ENCODE results near the gene MAST1. TPM values are rescaled to one million over a fixed set of nuclear protein-coding genes. Genes with fewer than 3 reads are reported as not detected.

MAST1 gene
- total and polyA plus RNA-seq, 2 donors (not counting 1 experiment from before 2014, with no cell fraction given) = 0.39 to 1.1 TPM

DNA sequence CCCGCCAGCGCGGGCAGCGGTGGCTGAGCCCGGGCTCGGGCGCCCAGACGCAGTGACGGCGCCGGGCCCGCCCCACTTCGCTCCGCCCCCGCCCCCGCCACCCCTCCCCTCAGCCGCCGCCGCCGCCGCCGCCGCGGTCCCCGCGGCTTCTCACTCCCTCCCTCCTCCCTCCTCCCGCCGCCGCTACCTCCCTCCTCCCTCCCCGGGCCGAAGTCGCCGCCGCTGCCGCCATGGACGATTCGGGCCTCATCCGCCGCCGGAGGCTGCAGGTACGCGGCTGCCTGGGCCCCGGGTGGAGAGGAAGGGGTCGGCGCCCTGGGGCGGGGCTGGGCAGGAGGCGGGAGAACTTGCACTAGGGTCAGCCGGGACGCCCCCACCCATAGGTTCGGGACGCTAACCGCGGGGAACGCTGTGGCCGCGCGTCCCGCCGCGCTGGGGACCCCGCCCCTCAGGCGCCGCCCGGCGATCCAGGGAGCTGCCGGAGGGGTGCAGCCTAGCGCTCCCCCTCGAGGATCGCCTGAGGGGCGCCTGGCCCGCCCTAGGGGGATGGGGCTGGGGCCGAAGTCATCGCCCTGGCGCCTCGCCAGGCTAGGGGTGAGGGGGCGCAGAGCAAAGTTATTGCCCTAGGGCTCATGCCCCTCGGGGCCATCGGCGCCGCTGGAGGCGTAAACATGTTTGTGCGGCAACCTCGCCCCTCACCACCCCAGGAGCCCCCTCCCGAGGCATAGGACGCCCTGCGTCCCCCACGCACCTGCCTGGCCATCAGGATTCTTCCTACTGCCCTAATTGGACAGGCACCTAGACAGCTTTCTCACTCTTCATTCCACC is 4.4 kb upstream of the MAST1 start:
- no peak for TF ChIP-seq EZH2 (IDR thresholded peaks at IDR 0.05; ENCODE audit: borderline replicate concordance, insufficient read depth, low read depth, low read length, poor library complexity, severe bottlenecking)
- WGBS (ENCODE audit: insufficient coverage) = 4% methylated on average over 54 of the region's 87 CpGs
- H3K4me1 Mint-ChIP-seq = peaks cover 35% of the 10 kb centered on the region
- ATAC-seq (ENCODE audit: low read depth) (peak; percentile 23), DNase-seq (peak; percentile 54)
- Histone ChIP-seq H3K4me2 (replicated peaks; ENCODE audit: low read depth, low read length, poor library complexity, severe bottlenecking) (peak overlapping the region; percentile 95), H3K4me1 (ENCODE audit: control insufficient read depth in 2 of 2, insufficient read depth in 2 of 2, low read length in 2 of 2) (peaks cover 37 to 56% of the 10 kb centered on the region in 2 donors), H2AFZ (ENCODE audit: insufficient read depth, low read depth, low read length, poor library complexity, severe bottlenecking) (peak overlapping the region; percentile 58), H3K27me3 (replicated peaks in 1 of 4; ENCODE audit: control extremely low read depth in 1 of 4, control insufficient read depth in 3 of 4, insufficient read depth in 4 of 4, low read length in 3 of 4) (peaks cover 3 to 94% (median 69%) of the 10 kb centered on the region in 4 experiments), H3K36me3 (replicated peaks in 1 of 2; ENCODE audit: control extremely low read depth in 1 of 2, control insufficient read depth in 1 of 2, extremely low read depth in 1 of 2, insufficient read depth in 2 of 2, low read length in 1 of 2) (no peaks in the 10 kb centered on the region), H3K79me2 (ENCODE audit: control insufficient read depth, insufficient read depth, low read length) (no peaks in the 10 kb centered on the region), H4K20me1 (ENCODE audit: control insufficient read depth, insufficient read depth, low read length, poor library complexity, severe bottlenecking) (no peaks in the 10 kb centered on the region), H3K9ac (ENCODE audit: low read length) (peak overlapping the region; percentile 51), H3K27ac (ENCODE audit: low read length in 2 of 2) (no peak overlapping the region), H3K4me3 (ENCODE audit: control extremely low read depth in 1 of 5, extremely low read depth in 1 of 5, insufficient read depth in 1 of 5, low read depth in 2 of 5, low read length in 4 of 5) (peak overlapping the region in 4 of 5 experiments; percentile 20 to 54 (median 46)), H3K9me3 (ENCODE audit: control extremely low read depth in 1 of 3, control insufficient read depth in 2 of 3, insufficient read depth in 1 of 3, low read length in 2 of 3) (peaks cover 0 to 44% (median 7%) of the 10 kb centered on the region in 3 donors)
- ChIA-PET CTCF (interaction anchor here (0.6 to 1.0 kb wide), 4 partner anchors 13 to 91 kb away, joined by 3 to 5 read pairs (median 4); no protein-coding TSS in a partner anchor), POLR2A (interaction anchor here (0.7 to 0.8 kb wide), 2 partner anchors 27 to 138 kb away, joined by 3 read pairs; partner anchors contain the start of genes FBXW9 and RNASEH2A)
- peaks cover 69% of the 10 kb centered on the region for H3K27me3 Mint-ChIP-seq
- no peaks in the 10 kb centered on the region for H3K9me3 Mint-ChIP-seq (ENCODE audit: insufficient read depth)
- H3K4me3 Mint-ChIP-seq = peak overlapping the region; percentile 70
- intact Hi-C loops (cut with micrococcal nuclease) = no loop called here
- H3K27ac Mint-ChIP-seq = peak overlapping the region; percentile 43

DNA sequence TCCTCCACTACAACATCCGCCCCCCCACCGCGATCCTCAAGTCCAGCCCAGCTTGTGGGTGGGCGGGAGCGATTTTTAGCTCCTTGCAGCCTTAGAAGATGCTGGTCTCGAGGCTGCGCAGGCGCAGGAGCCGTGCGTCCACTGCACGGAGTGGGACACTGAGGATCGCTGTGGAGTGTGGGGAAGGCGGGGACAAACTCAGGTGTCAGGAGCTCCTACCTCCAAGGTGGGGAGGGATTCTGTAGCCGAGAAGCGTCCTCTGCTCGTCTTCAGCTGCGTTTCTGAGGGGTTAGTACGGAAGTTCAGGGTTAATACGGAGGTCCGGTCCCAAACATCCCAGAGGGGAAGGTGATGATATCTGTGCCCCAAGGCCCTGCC is 3.8 kb upstream of the MAST1 start, which contains the start of gene RTBDN:
RTBDN (minus strand) TSS at position 14 of the 378 bp plus-strand sequence. CDS start 4,600 bp downstream, outside the sequence.
- intact Hi-C loops (cut with micrococcal nuclease) = no loop called here
- TF ChIP-seq EZH2 (IDR thresholded peaks at IDR 0.05; ENCODE audit: borderline replicate concordance, insufficient read depth, low read depth, low read length, poor library complexity, severe bottlenecking) = no peak
- TF ChIP-seq CTCF (IDR thresholded peaks at IDR 0.05) = no peak
- H3K27ac Mint-ChIP-seq = peak within 1 kb of the TSS; percentile 43
- no peaks in the 10 kb centered on the region for H3K9me3 Mint-ChIP-seq (ENCODE audit: insufficient read depth)
- peak within 1 kb of the TSS; percentile 70 for H3K4me3 Mint-ChIP-seq
- no peak for ATAC-seq (ENCODE audit: low read depth)
- peak; percentile 51 for DNase-seq
- CTCF ChIA-PET = interaction anchor here (0.6 to 1.5 kb wide), 5 partner anchors 12 to 92 kb away, joined by 3 to 5 read pairs (median 4); no protein-coding TSS in a partner anchor
- Histone ChIP-seq H3K4me1 (ENCODE audit: control insufficient read depth in 2 of 2, insufficient read depth in 2 of 2, low read length in 2 of 2) (peaks cover 42 to 59% of the 10 kb centered on the region in 2 donors), H3K27me3 (replicated peaks in 1 of 4; ENCODE audit: control extremely low read depth in 1 of 4, control insufficient read depth in 3 of 4, insufficient read depth in 4 of 4, low read length in 3 of 4) (peaks cover 6 to 95% (median 70%) of the 10 kb centered on the region in 4 experiments), H4K20me1 (ENCODE audit: control insufficient read depth, insufficient read depth, low read length, poor library complexity, severe bottlenecking) (no peaks in the 10 kb centered on the region), H3K36me3 (replicated peaks in 1 of 2; ENCODE audit: control extremely low read depth in 1 of 2, control insufficient read depth in 1 of 2, extremely low read depth in 1 of 2, insufficient read depth in 2 of 2, low read length in 1 of 2) (no peaks in the 10 kb centered on the region), H3K9me3 (ENCODE audit: control extremely low read depth in 1 of 3, control insufficient read depth in 2 of 3, insufficient read depth in 1 of 3, low read length in 2 of 3) (peaks cover 0 to 44% (median 7%) of the 10 kb centered on the region in 3 donors), H3K4me3 (ENCODE audit: control extremely low read depth in 1 of 5, extremely low read depth in 1 of 5, insufficient read depth in 1 of 5, low read depth in 2 of 5, low read length in 4 of 5) (peak within 1 kb of the TSS in 4 of 5 experiments; percentile 20 to 54 (median 46)), H2AFZ (ENCODE audit: insufficient read depth, low read depth, low read length, poor library complexity, severe bottlenecking) (peak within 1 kb of the TSS; percentile 58), H3K79me2 (ENCODE audit: control insufficient read depth, insufficient read depth, low read length) (no peaks in the 10 kb centered on the region), H3K4me2 (replicated peaks; ENCODE audit: low read depth, low read length, poor library complexity, severe bottlenecking) (peak within 1 kb of the TSS; percentile 95), H3K27ac (ENCODE audit: low read length in 2 of 2) (no peak within 1 kb of the TSS), H3K9ac (ENCODE audit: low read length) (peak within 1 kb of the TSS; percentile 51)
- POLR2A ChIA-PET = interaction anchor here (0.7 to 0.8 kb wide), 2 partner anchors 28 to 138 kb away, joined by 3 read pairs; partner anchors contain the start of genes FBXW9 and RNASEH2A
- H3K4me1 Mint-ChIP-seq = peaks cover 41% of the 10 kb centered on the region
- WGBS (ENCODE audit: insufficient coverage) = 11% methylated on average over 20 of the region's 20 CpGs
- H3K27me3 Mint-ChIP-seq = peaks cover 72% of the 10 kb centered on the region
